HG02840 (cell line): Measurements from ENCODE around the gene DGCR6L.
"Not testable (repeated sequence)": the region's sequence is repeated elsewhere in the genome, so short reads cannot be mapped to it uniquely, and the experiment has no call there.

Experiments used
- ATAC-seq: cut with Tn5 transposase; IDR thresholded peaks from one replicate; pipeline ENCODE4 v1.9.1; 2021; ENCODE audit warnings: mild to moderate bottlenecking, moderate library complexity, moderate number of reproducible peaks; ENCODE audit not compliant: unreplicated experiment, low FRiP score

DGCR6L gene

GRCh38 chr22:20328569-20328930 is 8.7 kb upstream of the DGCR6L start:
- not testable (repeated sequence) for ATAC-seq

GRCh38 chr22:20325996-20326395 is 6.1 kb upstream of the DGCR6L start:
- not testable (repeated sequence) for ATAC-seq

- ATAC-seq: no peak
Observed at GRCh38 chr22:20324139-20324516, 4.3 kb upstream of the DGCR6L start.

DNA sequence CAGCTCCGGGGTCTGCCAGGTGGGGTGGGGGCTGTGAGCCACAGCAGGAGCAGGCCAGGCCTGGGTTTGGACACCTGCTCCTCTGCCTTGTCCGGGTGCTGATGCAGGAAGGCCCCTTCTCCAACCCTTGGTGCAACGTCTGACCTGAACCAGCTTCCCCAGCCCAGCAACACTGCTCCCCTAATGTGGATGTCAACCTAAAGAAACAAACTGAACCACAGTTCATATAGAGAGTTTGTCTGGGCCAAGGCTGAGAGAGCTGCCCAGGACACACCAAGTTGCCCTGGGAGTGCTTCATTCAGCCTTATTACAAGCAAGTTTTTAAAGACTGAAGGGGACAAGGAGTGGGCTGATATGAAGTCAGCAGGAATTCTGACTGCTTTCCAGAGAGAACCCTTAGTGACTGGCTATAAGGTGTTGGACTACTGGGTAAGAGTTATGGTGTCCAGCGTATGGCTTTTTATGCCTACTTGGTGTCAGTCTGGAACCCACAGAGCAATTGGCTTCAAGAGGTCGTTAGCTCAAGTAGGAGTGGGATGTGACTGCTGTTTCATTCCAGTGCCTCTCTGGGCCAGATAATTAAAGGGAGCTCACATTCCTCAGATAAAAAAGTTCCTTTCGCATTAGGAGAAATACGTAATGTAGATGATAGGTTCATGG is 1.8 kb upstream of the DGCR6L start:
- not testable (repeated sequence) for ATAC-seq

DNA sequence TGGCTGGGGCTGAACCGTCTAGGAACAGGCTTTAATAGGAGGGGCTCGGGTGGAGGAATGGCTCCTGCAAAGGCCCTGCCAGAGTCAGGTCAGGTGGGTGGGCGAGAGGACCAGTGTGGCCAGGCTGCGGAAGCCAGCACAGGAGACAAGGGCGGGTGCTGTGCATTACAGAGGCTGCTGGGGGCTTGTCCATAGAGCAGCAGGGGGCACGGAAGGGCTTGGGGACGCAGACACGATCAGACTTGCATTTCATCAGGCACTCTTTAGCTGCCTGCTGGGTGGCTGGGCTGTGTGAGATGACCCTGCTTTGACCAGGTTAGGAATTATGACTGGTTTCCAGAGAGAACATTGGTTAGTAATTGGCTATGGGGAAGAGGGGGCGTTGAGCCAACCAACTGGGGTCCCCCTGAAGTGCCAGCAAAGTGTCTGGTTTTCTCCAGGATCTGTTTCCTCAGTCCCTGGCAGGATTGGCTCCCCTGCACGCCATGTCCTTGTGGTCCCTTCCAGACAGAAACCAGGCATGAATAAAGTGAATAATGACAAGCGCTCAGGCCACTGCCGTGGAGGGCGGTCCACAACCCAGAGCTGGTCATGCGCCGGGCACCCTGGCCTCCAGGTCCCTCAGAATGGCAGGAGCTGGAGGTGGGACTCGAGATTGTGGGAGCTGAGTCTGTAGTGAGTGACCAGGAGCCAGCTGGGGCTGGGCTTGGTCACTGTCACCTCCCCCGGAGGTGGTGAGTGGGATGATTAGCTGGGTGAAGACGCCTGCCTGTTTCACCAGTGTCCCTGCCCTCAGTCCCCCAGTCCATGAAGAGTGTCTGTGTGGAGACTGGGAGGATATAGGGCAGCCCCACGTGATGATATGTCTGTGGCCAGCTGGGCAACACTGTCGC is 1.0 kb upstream of the DGCR6L start:
- not testable (repeated sequence) for ATAC-seq

DNA sequence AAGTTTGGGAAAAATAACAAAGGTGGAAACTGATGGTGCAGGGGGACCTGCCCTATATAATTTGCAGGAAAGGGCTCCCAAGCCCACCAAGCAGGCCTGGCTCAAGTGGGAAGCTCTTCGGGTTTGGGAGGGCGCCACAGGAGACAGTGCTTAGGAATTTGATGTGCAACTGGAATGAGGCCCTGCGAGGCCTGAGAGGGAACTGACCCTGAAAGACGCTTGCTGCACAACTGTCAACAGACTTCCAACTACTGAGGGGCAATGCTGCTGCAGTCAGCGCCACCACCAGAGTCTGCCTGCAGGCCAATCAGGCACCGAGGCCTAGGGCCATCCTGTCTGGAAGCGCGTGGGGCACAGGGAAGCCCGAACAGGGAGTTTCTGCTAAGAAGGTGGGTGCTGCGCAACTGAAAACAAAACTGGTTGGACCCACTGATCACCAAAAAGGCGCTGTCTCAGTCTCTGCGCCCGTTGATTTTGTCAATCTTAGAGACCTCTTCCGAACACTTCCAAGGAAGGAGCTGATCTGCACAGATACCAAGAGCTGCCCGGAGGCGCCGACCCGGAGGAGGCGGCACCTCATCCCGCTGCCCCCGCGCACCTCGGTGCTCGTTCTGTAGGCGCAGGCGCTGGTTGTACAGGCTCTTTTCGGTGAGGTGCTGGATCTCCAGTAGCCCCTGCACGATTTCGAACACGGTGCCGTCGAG is 667 bp downstream of the DGCR6L start:
- ATAC-seq: no peak

DNA sequence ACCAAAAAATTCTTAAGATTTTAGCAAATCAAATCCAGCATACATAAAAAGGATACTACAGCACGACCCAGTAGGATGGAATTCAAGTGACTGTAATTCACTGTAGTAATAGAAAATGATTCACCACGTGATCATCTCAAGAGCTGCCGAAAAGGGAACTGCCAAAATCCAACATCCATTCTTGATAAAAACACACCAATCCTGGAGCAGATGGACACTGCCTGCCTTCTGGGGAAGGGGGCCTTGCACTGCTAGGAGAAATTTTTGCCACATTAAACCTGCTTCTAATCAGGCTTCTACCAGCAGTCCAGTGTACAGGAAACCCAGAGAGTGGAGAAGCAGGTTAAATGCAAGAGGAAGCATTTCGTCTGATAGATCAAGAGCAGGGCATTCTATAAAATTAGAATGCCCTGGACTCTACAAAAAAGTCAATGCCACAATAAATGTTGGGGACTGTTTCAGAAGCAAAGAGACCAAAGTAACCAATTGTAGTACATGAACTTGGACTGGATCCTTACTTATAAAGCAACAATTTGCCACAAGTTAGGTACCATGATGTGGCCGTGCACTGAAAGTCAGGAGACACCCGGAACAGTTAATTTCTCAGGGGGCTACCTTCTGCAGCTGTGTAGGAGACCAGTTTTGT is 1.7 kb downstream of the DGCR6L start:
- ATAC-seq: not testable (repeated sequence)

DNA sequence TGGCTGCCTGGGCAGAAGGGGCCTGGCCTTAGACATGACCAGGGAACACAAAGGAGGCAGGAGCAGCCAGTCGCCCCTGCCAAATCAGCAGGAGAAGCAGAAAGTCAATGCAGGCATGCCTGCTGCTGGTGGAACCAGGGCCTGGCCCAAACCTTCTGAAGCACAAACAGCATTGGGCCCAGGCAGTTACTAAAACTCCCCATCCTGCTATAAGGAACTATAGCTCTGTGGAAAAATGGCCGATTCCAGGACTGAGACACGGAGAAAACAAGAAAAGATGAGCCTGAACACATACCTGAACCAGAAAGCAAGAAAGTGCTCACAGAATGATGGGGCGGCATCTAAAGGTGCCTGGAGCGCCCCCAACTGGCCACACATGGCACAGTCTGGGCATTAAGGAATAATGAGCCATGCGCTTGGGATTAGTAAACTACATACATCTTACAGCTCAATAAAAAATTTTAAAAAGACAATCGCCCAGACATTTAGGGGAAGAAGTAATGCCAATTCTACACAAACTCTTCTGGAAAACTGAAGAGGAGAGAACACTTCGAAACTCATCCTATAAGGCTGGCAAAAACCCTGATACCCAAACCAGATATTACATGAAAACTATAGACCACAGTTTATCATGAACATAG is 2.3 kb downstream of the DGCR6L start:
- not testable (repeated sequence) for ATAC-seq

- ATAC-seq: no peak
Observed at GRCh38 chr22:20316844-20317401, 2.9 kb downstream of the DGCR6L start.

DNA sequence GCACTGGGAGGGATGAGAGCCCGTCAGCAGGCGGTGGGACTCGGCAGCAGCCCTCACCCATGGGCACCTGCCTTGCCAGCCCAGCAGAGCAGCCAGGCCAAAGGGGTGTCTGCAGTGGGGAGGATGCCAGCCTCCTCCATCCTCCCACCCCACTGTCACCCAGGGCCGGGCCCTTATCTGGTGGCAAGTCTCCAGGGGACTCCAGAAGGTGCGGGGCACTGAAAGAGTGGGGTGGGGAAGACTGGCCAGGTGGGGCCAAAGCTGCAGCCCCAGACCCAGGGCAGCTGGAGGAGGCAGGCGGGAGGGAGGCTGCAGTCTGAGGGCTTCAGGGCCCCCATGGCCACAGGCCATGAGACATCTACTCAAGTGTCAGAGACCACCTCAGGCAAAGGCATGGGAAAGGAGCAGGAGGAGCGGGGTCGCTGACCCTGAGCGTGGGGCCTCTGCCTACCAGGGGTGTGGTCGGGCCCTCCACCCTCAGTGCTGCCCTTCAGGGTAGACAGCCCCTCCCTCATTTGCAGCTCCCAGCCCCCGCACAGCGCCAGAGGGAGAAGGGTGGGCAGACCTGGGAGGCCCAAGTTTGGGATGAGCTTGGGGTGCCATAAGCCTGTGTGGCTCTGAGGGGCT is 3.5 kb downstream of the DGCR6L start:
- ATAC-seq: no peak

DNA sequence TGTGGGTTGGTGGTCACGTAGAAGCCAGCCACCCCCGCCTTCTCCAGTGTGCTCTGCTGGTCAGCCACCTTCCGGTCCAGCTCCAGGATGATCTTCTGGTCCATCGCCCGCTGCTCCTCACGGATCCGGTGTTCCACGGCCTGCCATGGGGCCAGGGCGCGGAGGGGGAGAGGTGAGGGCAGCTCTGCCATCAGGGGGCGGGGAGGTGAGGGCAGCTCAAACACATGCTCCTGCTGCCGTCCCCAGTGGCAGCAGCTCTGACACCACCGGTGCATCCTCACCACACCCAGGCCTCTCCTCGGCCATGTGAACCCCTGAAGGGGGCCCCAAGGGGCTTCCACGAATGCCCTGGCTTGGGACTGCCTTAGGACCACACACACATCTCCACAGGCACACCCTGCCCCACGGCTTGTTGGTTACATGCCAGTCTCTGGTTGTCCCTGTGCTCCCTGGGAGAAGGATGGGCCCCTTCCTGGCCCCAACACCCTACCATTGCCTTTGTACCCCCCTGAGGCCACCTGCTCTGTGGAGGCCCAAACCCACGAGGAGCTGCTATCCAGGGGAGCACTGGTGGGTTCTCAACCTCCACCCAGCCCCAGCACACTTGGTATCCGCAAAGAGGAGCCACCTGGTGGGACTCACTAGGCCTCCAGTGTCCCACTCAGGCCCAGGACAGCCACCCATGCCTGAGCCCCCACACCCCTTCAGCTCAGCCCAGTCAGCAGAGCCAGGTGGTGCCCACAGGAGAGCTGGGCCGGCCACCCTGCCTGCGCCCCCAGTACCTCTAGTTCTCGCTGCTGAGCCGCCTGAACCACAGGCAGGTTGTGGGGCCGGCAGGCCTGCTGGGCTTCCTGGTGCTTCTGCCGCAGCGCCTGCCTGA is 4.3 kb downstream of the DGCR6L start:
- no peak for ATAC-seq

DNA sequence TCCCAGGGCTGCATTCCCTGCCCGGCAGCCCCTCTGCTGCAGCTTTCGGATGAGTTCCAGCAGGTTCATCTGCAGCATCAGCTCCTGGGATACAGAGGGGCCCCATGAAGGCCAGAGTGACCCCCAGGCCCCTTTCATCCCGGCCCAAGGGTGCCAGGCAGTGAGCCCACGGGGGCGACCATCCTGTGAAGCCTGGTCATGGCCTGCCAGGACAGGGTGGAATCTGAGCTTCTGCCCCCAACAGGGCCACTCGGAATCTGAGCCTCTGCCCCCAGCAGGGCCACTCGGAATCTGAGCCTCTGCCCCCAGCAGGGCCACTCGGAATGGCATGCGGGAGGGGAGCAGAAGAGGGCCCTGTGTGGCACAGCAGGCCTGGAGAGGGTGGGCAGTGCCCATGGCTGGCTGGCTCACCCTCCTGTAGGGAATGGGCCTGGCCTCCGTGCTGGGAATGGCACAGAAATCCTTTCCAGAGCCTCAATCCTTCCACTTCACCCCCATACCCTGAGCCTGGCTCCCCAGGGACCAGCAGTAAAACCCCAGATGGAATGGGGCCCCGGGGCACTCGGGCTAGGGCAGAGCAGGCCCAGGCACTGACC is 5.0 kb downstream of the DGCR6L start:
- not testable (repeated sequence) for ATAC-seq

- ATAC-seq: not testable (repeated sequence)
Observed at GRCh38 chr22:20314206-20314605, 5.7 kb downstream of the DGCR6L start.

GRCh38 chr22:20313306-20314077 is 6.4 kb downstream of the DGCR6L start:
- ATAC-seq: not testable (repeated sequence)

DNA sequence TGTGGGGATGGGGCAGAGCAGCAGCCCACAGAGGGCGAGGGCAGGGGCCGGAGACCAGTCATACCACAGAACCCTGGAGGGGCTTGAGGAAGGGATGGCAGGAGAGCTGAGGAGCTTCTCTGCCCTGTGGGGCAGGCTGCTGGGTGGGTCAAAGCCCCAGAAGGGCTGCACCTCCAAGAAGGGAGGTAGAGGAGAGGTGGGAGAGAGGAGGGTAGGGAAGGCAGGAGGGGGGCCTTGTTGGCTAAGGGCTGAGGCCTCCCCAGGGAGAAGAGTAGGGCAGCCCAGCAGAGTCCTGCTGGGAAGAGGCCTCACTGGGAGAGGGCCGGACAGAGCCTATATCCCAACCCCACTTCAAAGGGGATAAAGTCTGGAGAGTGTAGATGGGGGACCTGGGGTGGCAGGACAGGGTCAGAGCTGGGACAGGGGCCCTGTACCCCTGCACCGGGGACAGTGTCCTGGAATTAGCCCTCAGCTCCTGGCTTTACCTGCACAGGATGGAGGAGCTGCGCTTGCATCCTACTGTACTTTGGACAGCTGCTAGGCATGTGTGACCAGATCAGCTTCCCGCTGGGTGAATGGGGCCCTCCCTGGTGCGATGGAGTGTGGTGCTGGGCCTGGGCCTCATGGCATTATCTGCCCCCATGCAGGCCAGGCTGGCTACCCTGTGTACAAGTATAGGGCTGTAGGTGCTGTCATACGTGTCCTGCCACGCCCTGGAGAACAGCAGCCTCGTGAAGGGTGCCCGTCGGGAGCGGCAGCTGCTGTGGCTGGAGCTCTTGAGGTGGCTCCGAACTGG is 7.3 kb downstream of the DGCR6L start:
- no peak for ATAC-seq

DNA sequence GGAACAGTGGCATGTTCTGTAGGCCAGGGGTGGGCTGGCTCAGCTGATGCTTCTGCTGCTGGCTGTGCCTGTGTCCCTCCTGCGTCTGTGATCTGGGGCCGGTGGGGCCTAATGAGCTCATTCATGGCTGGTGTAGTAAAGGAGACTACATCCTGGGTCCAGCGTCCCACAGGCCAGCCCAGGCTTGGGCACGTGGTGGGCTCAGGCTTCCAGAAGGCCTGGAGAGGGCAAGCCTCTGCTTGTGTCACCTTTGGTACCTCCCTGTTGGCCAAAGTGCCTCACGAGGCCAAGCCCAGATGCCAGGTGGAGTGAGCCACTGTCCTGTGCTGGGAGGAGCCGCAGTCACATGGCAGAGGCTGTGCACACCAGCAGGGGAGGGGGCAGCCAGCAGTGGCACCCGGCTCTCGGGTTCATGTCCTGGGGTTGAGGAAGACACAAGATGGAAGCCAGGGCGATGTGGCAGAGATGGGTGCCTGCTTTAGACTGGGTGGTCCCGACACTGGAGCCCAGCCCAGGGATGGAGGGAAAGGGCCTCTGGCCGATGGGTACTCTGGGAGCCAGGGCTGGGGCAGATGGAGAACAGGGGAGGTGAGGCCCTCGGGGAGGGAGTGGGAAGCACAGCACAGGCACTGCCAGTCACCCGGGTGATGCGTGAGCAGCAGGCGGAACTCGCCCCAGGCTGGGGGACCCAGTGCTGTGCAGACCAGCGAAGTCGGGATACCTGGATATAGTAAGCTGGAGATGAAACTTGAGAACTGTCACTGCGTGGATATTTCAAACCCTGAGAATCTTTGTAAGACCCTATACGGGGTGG is 8.4 kb downstream of the DGCR6L start:
- not testable (repeated sequence) for ATAC-seq
